ENCODE measurements around the gene STX8. TPM values are rescaled to one million over a fixed set of nuclear protein-coding genes. Genes with fewer than 3 reads are reported as not detected.

The STX8 gene
- total RNA-seq, 2 experiments from 2014 or later = 59.6 to 71.5 TPM

- Mint-ChIP-seq H3K27ac (no peak overlapping the region), H3K4me1 (ENCODE audit: low read depth) (no peaks in the 10 kb centered on the region), H3K36me3 (ENCODE audit: low read depth) (peaks cover 17% of the 10 kb centered on the region), H3K27me3 (no peaks in the 10 kb centered on the region), H3K4me3 (no peak overlapping the region), H3K9me3 (no peaks in the 10 kb centered on the region)
- intact Hi-C loops (cut with micrococcal nuclease) = no loop called here
- ChIA-PET CTCF (no interaction called here), POLR2A (no interaction called here)
- ATAC-seq = no peak
- DNase-seq = no peak
- no peak for TF ChIP-seq CTCF (IDR thresholded peaks at IDR 0.05)
These were observed 88.2 kb downstream of the STX8 start for GRCh38 chr17:9487406-9487805.

GRCh38 chr17:9484789-9485188 is 90.8 kb downstream of the STX8 start:
- intact Hi-C loops (cut with micrococcal nuclease) = no loop called here

DNA sequence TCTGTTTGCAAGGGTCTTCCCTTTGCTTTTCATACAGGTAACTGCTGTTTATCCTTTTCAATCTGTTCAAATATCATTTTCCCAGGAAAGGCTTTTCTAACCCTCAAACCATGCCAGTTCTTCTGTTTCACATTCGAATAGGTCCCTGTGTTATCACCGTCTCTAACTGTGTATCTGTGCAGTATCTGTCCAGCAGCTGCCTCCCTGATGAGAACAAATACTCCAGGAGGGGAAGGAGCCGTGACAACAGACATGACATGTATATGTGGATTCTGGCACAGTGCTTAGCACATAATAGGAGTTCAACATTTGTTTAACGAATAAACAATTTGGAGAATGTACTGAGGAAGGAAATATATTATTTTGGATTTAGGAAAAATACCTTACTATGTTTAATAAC is 95.7 kb downstream of the STX8 start:
- no peaks in the 10 kb centered on the region for H3K27me3 Mint-ChIP-seq
- no peak overlapping the region for H3K27ac Mint-ChIP-seq
- ChIA-PET POLR2A (no interaction called here), CTCF (no interaction called here)
- intact Hi-C loops (cut with micrococcal nuclease) = no loop called here
- no peaks in the 10 kb centered on the region for H3K9me3 Mint-ChIP-seq
- DNase-seq (no peak), ATAC-seq (no peak)
- H3K4me1 Mint-ChIP-seq (ENCODE audit: low read depth) = no peaks in the 10 kb centered on the region
- H3K4me3 Mint-ChIP-seq = no peak overlapping the region
- no peak for TF ChIP-seq CTCF (IDR thresholded peaks at IDR 0.05)
- H3K36me3 Mint-ChIP-seq (ENCODE audit: low read depth) = peaks cover 1% of the 10 kb centered on the region

More at GRCh38 chr17:9484789-9485188, 90.8 kb downstream of the STX8 start:
- CTCF ChIA-PET = no interaction called here
- H3K4me1 Mint-ChIP-seq (ENCODE audit: low read depth) = no peaks in the 10 kb centered on the region
- peaks cover 4% of the 10 kb centered on the region for H3K36me3 Mint-ChIP-seq (ENCODE audit: low read depth)
- DNase-seq (no peak), ATAC-seq (no peak)
- POLR2A ChIA-PET = no interaction called here
- no peak overlapping the region for H3K4me3 Mint-ChIP-seq
- no peaks in the 10 kb centered on the region for H3K9me3 Mint-ChIP-seq
- H3K27ac Mint-ChIP-seq = no peak overlapping the region
- no peak for TF ChIP-seq CTCF (IDR thresholded peaks at IDR 0.05)
- H3K27me3 Mint-ChIP-seq = no peaks in the 10 kb centered on the region

- ATAC-seq = no peak
- intact Hi-C loops (cut with micrococcal nuclease) = no loop called here
- TF ChIP-seq CTCF (IDR thresholded peaks at IDR 0.05) = no peak
- peaks cover 3% of the 10 kb centered on the region for H3K4me1 Mint-ChIP-seq (ENCODE audit: low read depth)
- H3K36me3 Mint-ChIP-seq (ENCODE audit: low read depth) = no peaks in the 10 kb centered on the region
- H3K4me3 Mint-ChIP-seq = no peak overlapping the region
- no peaks in the 10 kb centered on the region for H3K9me3 Mint-ChIP-seq
- ChIA-PET POLR2A (no interaction called here), CTCF (interaction anchor here (1.2 kb wide), 1 partner anchor 483 kb away, joined by 3 read pairs; no protein-coding TSS in a partner anchor)
- no peak for DNase-seq
- H3K27me3 Mint-ChIP-seq = no peaks in the 10 kb centered on the region
- H3K27ac Mint-ChIP-seq = no peak overlapping the region
These were observed 96.7 kb downstream of the STX8 start for GRCh38 chr17:9478889-9479288.

DNA sequence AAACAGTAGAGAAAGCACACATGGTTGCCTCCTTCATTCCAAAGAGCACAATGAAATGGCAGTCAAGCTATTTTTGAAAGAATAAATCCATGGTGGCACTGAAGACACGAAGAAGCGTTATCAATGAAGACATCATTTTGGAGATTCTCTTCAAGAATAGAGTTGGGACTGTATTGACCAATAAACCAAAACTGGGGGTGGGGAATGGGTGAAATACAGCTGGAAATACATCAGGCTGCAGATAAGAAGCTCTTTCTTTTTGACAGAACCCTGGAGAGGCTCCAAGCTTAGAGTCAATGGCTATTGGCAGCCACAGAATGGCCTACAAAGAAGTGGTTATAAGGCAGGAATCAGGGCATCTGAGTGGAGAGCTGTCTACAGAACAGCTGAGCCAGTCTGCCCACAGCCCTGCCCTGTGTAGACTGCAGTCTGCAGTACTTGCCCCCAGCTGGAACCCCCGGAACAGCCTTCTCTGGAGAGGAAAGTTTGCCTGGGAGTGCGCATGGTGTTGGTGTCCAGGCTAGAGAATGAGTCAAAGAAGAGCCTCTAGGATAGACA is 100.4 kb downstream of the STX8 start:
- Mint-ChIP-seq H3K4me3 (no peak overlapping the region), H3K4me1 (ENCODE audit: low read depth) (peaks cover 19% of the 10 kb centered on the region), H3K27ac (no peak overlapping the region), H3K36me3 (ENCODE audit: low read depth) (peaks cover 1% of the 10 kb centered on the region), H3K27me3 (no peaks in the 10 kb centered on the region), H3K9me3 (no peaks in the 10 kb centered on the region)
- TF ChIP-seq CTCF (IDR thresholded peaks at IDR 0.05) = no peak
- intact Hi-C loops (cut with micrococcal nuclease) = no loop called here
- POLR2A ChIA-PET = no interaction called here
- CTCF ChIA-PET = no interaction called here
- DNase-seq (no peak), ATAC-seq (no peak)

Data from activated CD8-positive, alpha-beta T cell treated with anti-CD3 and anti-CD28 coated beads for 36 hours (primary cell).